LNCAP (cell line): Measurements from ENCODE around the gene RNF44.

Experiments used
- CTCF ChIP-seq: fragments of 450-650 bp; IDR thresholded peaks from 2 replicates; pipeline ENCODE4 v1.5.1; 2017; ENCODE audit warnings: mild to moderate bottlenecking

RNF44 gene

DNA sequence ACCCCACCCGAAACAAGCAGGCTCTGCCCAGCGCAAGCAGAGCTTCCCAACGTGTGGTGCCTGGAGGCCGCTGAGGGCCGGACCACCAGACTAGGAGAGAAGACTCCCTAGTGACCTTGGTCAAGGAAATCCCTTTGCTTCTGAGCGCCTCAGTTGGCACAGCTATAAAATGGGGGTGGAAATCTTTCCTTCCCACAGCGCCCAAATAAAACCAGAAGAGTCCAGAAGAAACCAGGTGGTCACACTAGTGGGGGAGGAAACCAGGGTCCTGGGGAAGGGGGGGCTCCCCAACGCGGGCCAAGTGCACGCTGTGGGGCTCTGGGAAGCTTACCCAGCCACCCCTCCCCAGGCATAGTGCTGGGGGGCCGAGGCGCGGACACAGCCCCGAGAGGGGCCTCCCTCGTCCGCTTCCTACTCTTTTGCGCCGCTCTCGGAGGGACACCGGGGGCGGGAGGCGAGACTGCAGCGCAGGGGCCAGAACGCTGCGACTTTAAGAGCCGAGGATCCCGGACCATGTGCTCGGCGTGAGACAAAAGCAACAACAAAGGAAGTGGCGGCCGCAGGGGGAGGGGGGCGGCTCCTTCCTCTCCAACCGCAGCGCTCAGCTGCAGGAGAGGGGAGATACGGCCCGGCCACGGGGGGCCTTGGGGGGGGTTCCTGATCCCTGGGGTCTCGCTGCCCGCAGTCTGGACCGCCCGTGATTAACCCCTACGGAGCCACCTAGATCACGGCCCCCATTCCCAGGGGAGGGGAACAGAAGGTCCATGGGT is 885 bp downstream of the RNF44 start:
- TF ChIP-seq CTCF = no peak

GRCh38 chr5:176535664-176536131 is 1.5 kb downstream of the RNF44 start:
- TF ChIP-seq CTCF = no peak

DNA sequence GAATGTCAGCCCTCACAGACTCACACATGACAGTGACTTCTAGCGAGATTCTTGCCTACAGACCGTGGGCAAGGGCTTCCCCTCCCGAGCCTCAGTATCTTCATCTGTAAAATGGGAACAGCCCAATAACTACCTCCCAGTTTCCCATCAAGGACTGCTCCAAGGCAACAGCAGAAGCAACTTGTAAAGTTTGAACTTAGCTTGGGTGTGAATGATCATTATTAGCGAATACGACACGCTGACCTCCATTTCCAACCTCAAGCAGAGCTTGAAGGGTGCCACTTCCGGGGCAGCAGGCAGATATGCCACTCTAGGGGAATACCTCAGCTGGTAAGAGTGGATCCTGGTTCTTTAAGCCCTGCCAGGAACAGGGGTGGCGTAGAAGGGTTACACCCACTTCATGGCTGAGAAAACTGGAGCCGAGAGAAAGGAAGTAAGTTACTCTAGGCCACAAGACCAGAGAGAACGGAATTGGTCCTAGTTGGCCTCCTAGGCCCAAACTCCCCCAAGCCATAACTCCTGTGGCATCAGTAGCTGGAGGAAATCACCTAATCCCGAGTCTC is 2.0 kb downstream of the RNF44 start:
- TF ChIP-seq CTCF = no peak

GRCh38 chr5:176534640-176535039 is 2.6 kb downstream of the RNF44 start:
- no peak for TF ChIP-seq CTCF

DNA sequence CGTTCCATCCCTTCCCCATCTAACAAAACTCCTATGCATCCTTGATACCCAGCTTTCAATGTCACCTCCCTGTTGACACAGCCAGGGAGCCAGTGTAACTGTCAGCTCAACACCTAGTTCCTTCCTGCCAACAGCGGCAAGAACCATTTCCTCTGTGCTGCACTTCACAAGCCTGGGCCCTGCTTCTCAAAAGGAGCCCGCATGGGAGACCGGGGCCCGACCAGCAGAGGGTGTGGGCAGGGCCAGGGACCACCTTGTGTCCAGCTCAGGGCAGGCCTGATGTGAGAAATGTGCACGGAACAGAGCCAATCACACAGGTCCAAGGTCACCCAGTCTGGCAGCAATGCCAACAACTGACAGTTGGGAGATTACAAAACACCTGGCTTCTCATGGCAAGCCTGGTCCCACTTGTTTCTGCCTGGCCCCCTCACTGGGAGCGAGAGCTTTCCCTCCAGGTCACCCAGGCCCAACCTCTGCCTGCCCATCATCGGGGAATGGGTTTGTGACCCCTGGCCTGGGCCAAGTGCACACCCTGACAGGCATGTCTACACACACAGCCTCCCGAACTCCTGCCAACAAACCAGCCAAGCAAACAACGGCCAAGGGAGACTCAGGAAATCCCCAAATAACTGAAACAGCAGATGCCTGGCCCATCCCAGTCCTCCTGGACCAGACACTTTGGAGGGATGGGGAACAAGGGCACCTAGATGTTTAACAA is 3.1 kb downstream of the RNF44 start:
- TF ChIP-seq CTCF = no peak

GRCh38 chr5:176533390-176533789 is 3.8 kb downstream of the RNF44 start:
- TF ChIP-seq CTCF = no peak

DNA sequence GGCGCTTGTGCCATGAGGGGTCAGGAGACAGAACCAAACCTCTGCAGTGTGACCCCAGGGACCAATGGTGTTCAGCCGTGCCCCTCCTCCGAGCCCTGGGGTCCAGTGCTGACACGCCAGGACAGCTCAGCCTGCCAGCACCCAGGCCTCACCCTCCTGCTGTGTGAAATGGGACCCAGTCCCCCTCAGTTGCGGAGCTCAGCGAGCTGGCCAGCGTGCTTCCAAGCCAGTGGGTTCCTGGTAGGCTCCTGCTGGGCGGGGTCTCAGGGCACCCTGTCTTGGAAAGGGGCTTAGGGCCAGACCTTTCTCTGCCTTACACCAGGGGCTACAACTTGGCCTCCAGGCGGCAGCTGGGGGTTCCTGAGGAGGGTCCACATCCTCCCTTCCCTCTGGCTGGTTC is 4.4 kb downstream of the RNF44 start:
- TF ChIP-seq CTCF = no peak
